Measurements from ENCODE around the gene PARP6.
A peak's percentile ranks its signal among the peaks of the same experiment; 100 is the strongest.
"Not testable (repeated sequence)": the region's sequence is repeated elsewhere in the genome, so short reads cannot be mapped to it uniquely, and the experiment has no call there.

PARP6 gene

DNA sequence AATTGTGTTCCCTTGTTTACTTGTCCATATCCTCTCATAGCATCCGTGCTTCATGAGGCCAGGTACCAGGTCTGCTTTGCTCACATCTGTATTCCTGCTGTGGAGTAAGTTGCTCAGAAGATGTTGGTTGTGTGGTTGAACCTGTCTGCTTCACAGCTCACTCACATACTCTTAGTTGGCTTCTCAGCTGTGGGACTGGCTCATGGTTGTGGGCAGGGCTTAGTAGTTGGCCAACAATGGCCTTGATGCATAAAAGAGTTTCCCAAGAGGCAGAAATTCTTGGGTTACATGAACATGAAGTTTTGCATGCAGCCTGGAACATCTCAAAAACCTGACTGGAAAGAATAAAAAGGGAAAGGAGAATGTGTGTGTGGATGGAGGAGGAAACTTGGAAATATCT is 30.6 kb upstream of the PARP6 start:
- Mint-ChIP-seq H3K27me3 (no peaks in the 10 kb centered on the region), H3K4me3 (no peak overlapping the region), H3K9me3 (no peaks in the 10 kb centered on the region), H3K36me3 (no peaks in the 10 kb centered on the region), H3K4me1 (peaks cover 6% of the 10 kb centered on the region), H3K27ac (no peak overlapping the region)
- DNase-seq = no peak
- CTCF ChIA-PET = interaction anchor here (0.6 kb wide), 1 partner anchor 78 kb away, joined by 3 read pairs; no protein-coding TSS in a partner anchor

DNA sequence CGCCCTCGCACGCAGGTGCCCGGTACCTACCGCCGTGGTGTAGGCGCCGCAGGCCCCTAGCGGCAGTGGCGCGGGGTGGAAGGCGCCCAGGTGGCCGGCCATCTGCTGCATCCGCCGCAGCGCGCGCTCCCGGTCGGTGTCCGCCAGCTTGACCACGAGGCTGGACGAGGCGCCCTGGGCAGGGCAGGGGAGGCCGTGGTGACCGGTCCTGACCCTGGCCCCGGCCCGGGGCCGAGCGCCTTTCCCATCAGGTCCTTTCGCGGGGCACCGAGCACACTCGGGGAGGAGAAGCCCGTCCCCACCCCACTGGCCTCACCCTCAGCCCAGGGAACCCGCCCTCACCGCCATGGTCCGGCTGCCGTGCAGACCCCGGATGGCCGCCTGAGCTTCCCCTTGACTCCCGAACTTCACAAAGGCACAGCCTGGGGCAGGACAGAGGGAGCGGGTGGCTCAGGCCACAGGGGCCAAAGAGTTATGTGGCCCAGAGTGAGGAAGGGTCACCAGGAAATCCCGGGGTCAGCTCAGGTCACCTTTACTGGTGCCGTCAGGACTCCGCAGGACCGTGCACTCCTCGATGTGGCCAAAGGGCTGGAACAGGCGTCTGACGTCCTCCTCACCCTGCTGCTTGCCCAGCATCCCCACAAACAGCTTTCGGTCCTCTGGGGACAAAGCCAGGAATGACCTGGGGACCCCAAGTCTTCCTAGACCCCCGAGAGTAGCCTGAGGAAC is 17.4 kb upstream of the PARP6 start:
- Mint-ChIP-seq H3K4me1 (no peaks in the 10 kb centered on the region), H3K27ac (no peak overlapping the region), H3K36me3 (no peaks in the 10 kb centered on the region), H3K27me3 (peaks cover 9% of the 10 kb centered on the region), H3K9me3 (no peaks in the 10 kb centered on the region), H3K4me3 (no peak overlapping the region)
- CTCF ChIA-PET = no interaction called here
- no peak for DNase-seq

DNA sequence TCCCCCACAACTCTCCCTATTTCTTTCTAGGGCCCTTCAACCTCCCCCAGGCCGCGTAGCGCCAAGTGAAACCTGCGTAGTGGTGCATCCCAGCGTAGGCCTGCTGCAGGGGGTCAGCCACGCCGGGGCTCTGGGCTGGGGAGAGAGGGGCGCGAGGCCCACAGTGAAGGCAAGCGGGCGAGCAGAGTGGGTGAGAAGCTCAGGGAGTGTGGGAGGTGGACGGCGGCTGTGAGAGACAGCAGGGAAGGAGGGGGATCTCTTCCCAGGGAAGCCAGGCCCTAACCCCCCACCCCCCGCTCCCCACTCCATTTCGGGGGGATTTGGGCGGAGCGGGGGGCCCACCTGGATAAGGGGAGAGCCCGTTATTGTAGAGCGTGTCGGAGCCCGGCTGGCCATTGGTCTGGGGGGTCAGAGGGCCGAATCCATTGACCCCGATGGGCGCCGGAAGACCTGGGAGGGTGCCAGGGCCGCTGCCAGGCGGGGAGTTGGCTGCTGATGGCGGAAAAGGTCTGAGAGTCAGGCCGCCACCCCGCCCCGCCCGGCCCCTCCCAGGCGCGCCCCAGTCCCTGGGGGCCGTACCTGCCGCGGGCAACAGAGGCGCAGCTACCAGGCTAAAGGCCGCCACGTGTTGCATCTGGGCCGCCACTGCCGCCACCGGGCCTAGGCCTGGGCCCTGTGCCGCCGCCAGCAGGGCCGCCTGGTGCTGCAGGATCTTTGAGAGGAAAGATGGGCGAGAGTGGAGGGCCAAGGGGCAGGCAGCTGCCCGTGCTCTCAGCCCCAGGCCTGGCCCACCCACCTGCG is 16.6 kb upstream of the PARP6 start:
- Mint-ChIP-seq H3K9me3 (no peaks in the 10 kb centered on the region), H3K27me3 (peaks cover 9% of the 10 kb centered on the region), H3K27ac (no peak overlapping the region), H3K4me3 (no peak overlapping the region), H3K36me3 (no peaks in the 10 kb centered on the region), H3K4me1 (no peaks in the 10 kb centered on the region)
- DNase-seq = no peak
- CTCF ChIA-PET = no interaction called here

DNA sequence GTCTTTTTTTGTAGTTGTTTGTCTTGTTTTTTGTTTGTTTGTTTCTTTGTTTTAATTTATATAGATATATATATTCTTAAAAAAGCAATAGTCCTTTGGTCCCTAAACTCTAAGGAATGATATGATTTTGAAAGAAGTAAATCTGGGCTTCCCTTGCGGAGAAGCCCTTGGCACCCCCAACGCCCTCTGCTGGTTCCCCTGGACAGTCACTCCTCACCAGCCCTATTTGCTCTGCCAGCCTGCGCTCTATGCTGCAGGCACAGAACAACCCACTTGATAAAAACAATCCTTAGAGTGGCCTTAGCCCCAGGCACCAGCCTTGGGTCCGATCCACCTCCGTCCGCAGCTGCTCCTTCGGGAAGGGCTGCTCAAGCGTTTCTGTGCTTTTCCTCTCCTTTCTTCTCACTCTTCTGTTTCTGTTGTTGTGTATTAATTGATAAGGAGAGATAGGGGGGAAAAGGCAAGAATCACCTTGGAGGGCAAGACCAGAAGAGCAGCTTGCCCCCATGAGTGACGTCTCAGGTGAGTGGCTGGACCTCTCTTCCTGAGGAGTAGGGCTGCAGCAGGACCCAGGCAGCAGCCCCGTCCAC is 13.7 kb upstream of the PARP6 start:
- Mint-ChIP-seq H3K36me3 (no peaks in the 10 kb centered on the region), H3K4me3 (no peak overlapping the region), H3K9me3 (no peaks in the 10 kb centered on the region), H3K4me1 (no peaks in the 10 kb centered on the region), H3K27ac (no peak overlapping the region), H3K27me3 (peaks cover 2% of the 10 kb centered on the region)
- CTCF ChIA-PET = interaction anchor here (0.9 to 3.2 kb wide), 7 partner anchors 12 to 108 kb away, joined by 3 to 16 read pairs (median 4); partner anchors contain the start of gene GRAMD2A
- DNase-seq = peak; percentile 61

DNA sequence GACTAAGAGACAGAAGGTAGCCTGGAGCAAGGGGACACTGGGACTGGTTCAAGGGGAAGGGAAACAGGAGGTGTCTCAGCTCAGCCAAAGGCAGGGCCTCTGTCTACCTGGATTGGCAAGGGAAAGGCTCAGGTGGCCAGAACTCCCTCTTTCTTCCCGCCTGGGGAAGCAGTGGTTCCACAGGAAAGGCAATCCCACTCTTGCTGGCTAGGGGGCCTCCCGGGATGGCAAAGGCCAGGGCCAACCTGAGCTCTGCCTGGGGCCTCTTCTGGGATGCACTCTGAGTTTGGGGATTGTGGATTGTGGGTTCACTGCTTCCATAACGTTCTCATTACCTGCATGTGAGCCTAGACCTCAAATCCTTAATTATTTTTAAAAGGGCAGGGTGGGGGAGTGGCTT is 13.0 kb upstream of the PARP6 start:
- H3K4me3 Mint-ChIP-seq = no peak overlapping the region
- no peaks in the 10 kb centered on the region for H3K36me3 Mint-ChIP-seq
- H3K27ac Mint-ChIP-seq = no peak overlapping the region
- no peak for DNase-seq
- H3K4me1 Mint-ChIP-seq = no peaks in the 10 kb centered on the region
- no peaks in the 10 kb centered on the region for H3K9me3 Mint-ChIP-seq
- H3K27me3 Mint-ChIP-seq = peaks cover 4% of the 10 kb centered on the region
- CTCF ChIA-PET = interaction anchor here (0.7 to 3.2 kb wide), 7 partner anchors 11 to 326 kb away, joined by 3 to 16 read pairs (median 3); no protein-coding TSS in a partner anchor

DNA sequence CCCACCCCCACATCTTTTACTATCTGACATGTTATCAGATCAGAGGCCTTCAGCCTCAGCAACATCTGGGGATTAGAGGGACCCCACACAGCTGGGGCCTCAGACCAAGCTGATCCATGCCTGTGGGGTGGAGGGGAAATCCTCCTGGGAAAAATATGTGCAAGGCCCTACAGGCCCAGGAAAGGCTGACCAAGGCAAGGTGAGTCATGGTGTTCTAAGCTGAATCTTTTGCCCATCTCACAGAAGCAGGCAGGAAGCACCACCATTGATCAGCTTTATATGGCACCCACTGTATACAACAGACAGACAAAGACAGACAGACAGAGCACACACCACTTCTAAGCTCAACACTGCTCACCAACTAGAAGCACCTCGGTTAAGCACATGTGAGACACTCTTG is 12.4 kb upstream of the PARP6 start:
- Mint-ChIP-seq H3K9me3 (no peaks in the 10 kb centered on the region), H3K36me3 (no peaks in the 10 kb centered on the region), H3K27me3 (peaks cover 11% of the 10 kb centered on the region), H3K4me1 (no peaks in the 10 kb centered on the region), H3K4me3 (no peak overlapping the region), H3K27ac (no peak overlapping the region)
- no peak for DNase-seq
- CTCF ChIA-PET = interaction anchor here (0.6 to 3.2 kb wide), 7 partner anchors 11 to 327 kb away, joined by 3 to 16 read pairs (median 3); no protein-coding TSS in a partner anchor

DNA sequence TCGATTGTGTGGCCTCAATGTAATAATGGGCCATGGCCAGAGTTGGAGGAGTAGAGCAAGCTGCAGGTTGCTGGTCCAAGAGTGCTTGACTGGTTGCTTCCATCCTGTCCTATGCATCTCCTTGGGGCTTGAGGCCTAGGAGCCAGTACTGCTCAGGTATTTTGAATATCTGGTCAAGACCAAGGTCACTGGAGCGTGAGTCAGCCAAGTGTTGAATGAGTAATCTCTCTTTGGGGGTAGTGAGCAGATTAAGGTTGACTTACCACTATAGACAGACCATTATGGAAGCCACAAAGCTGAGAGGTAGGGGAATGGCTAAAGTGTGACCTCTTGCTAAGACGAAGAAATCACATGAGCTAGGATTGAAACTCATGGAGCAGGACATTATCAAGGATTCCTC is 9.4 kb upstream of the PARP6 start:
- no peaks in the 10 kb centered on the region for H3K36me3 Mint-ChIP-seq
- H3K4me3 Mint-ChIP-seq = no peak overlapping the region
- H3K27me3 Mint-ChIP-seq = peaks cover 11% of the 10 kb centered on the region
- H3K9me3 Mint-ChIP-seq = no peaks in the 10 kb centered on the region
- CTCF ChIA-PET = interaction anchor here (0.7 kb wide), 1 partner anchor 9 kb away, joined by 3 read pairs; no protein-coding TSS in a partner anchor
- no peaks in the 10 kb centered on the region for H3K4me1 Mint-ChIP-seq
- DNase-seq = no peak
- no peak overlapping the region for H3K27ac Mint-ChIP-seq

DNA sequence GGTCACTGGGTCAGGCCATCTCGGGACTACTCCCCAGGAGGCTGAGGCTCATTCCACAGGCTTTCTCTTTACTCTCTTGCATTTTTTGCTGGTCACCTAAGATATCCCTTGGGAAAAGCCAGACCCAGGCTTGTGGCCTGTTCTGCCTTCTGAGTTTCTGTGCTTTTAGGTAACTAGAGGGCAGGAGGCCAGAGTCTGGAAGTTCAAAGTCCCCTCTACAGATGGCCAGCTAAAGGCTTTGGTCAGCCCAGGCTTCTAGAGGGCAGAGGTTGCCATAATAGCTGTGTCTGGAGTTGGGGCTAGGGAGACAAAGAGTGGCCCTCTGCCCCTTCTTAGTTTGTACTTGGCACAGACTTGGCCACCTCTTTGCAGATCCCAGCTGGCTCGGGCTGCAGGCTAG is 8.4 kb upstream of the PARP6 start:
- CTCF ChIA-PET = interaction anchor here (0.8 kb wide), 1 partner anchor 81 kb away, joined by 3 read pairs; no protein-coding TSS in a partner anchor
- no peak for DNase-seq
- no peaks in the 10 kb centered on the region for H3K4me1 Mint-ChIP-seq
- H3K4me3 Mint-ChIP-seq = no peak overlapping the region
- no peak overlapping the region for H3K27ac Mint-ChIP-seq
- peaks cover 11% of the 10 kb centered on the region for H3K27me3 Mint-ChIP-seq
- no peaks in the 10 kb centered on the region for H3K36me3 Mint-ChIP-seq
- no peaks in the 10 kb centered on the region for H3K9me3 Mint-ChIP-seq

DNA sequence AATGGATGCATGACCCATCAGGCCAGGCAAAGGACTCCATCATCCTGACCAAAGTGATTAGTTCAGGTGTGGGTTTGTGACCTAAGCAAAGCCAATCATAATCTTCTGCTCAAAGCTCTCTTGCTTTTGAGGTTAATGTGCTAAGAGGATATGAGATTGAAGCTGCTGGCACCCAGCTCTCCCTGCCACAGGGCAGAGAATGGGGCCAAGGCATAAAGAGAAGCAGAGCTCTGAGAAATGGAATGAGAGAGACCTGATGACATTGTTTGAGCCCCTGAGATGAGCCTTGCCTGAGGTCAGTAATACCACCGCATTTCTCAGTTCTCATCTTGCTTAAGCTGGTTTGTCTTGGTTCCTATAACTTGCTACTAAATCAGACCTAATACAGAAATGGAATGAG is 6.4 kb upstream of the PARP6 start:
- no peak overlapping the region for H3K27ac Mint-ChIP-seq
- no peak overlapping the region for H3K4me3 Mint-ChIP-seq
- no peak for DNase-seq
- H3K9me3 Mint-ChIP-seq = no peaks in the 10 kb centered on the region
- CTCF ChIA-PET = no interaction called here
- H3K4me1 Mint-ChIP-seq = peaks cover 5% of the 10 kb centered on the region
- H3K36me3 Mint-ChIP-seq = no peaks in the 10 kb centered on the region
- H3K27me3 Mint-ChIP-seq = peaks cover 11% of the 10 kb centered on the region

DNA sequence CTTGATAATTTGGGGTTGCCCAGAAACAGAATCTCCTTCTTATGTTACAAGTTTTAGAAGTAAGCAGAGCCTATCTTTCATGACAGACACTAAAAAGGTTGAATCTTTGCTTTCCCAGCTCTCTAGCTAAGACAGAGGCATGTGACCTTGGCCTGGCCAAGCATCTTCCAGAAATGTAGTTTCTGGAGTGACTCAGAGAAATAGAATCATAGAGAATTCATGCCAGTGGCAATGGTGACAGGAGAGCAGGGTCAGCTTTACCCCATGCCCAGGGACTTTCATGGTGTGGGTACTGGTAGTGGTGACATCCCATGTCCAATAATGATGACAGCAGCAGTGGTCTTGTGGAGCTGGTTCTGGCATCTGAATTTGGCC is 4.0 kb upstream of the PARP6 start:
- DNase-seq = no peak
- Mint-ChIP-seq H3K36me3 (no peaks in the 10 kb centered on the region), H3K9me3 (no peaks in the 10 kb centered on the region), H3K4me3 (no peak overlapping the region), H3K4me1 (peaks cover 23% of the 10 kb centered on the region), H3K27me3 (peaks cover 11% of the 10 kb centered on the region), H3K27ac (no peak overlapping the region)
- CTCF ChIA-PET = interaction anchor here (1.0 kb wide), 1 partner anchor 50 kb away, joined by 3 read pairs; no protein-coding TSS in a partner anchor

DNA sequence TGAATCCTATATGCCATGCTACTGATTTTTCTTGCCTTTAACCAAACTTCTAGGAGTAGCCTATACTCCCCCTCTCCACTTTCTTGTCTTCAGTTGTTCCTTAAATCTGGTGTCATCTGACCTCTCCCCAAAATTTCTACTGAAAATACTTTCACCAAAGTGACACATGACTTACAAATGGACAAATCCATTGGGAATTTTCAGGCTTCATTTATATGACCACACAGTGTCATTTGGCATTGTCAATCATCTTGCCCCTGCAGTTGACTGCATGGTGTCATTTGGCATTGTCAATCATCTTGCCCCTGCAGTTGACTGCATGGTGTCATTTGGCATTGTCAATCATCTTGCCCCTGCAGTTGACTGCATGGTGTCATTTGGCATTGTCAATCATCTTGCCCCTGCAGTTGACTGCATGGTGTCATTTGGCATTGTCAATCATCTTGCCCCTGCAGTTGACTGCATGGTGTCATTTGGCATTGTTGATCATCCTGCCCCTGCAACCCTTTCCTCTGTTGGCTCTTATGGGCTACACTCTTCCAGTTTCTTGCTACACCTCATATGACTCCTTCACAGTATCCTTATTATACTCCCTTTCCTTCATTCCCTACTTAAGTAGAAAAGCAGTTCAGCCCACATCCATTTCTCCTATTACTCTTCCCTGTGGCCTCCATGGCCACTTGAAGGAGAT is 3.4 kb upstream of the PARP6 start:
- not testable (repeated sequence) for H3K36me3 Mint-ChIP-seq, H3K9me3 Mint-ChIP-seq, H3K27ac Mint-ChIP-seq, DNase-seq, H3K4me3 Mint-ChIP-seq
- Mint-ChIP-seq H3K27me3 (peaks cover 10% of the 10 kb centered on the region), H3K4me1 (peaks cover 29% of the 10 kb centered on the region)
- CTCF ChIA-PET = interaction anchor here (1.0 kb wide), 1 partner anchor 49 kb away, joined by 3 read pairs; no protein-coding TSS in a partner anchor

DNA sequence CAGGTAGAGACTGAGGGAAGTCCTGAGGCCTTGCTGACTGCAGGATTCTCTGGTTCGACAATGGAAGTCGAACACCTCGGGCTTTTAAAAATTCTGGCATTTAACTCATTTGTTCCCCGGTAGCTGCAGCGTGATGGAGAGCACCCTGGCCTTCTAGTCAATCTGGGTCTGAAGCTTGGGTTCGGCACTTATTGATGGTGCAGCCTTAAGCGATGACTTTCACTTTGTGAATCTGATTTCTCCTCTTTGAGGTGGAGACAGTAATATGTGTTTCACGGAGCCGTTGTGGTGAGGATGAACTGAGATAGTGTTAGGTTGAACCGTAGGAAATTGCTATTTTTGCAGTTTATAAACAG is 621 bp upstream of the PARP6 start:
- H3K27ac Mint-ChIP-seq = peak overlapping the region; percentile 84
- peaks cover 41% of the 10 kb centered on the region for H3K4me1 Mint-ChIP-seq
- CTCF ChIA-PET = interaction anchor here (0.6 to 2.6 kb wide), 8 partner anchors 9 to 399 kb away, joined by 3 to 16 read pairs (median 3); partner anchors contain the start of gene HEXA
- no peaks in the 10 kb centered on the region for H3K27me3 Mint-ChIP-seq
- H3K9me3 Mint-ChIP-seq = no peaks in the 10 kb centered on the region
- H3K4me3 Mint-ChIP-seq = peak overlapping the region; percentile 79
- H3K36me3 Mint-ChIP-seq = peaks cover 17% of the 10 kb centered on the region
- DNase-seq = no peak

DNA sequence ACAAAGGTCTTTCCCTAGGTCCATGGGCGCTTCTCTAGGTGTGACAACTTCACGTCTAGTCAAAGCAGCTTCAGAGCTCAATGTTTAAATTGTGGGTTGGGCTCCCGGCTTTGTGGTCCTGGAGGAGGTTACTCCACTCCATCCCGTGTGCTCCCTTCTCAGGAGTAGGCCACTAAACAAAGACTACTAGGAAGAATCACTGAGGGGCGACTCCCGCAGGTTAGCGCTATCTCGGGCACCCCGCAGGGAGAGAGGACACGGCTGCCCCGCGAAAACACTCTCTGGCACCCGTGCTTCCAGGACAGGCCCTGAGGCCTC is 500 bp downstream of the PARP6 start:
- H3K36me3 Mint-ChIP-seq = peaks cover 23% of the 10 kb centered on the region
- no peak for DNase-seq
- no peaks in the 10 kb centered on the region for H3K9me3 Mint-ChIP-seq
- peak overlapping the region; percentile 86 for H3K27ac Mint-ChIP-seq
- no peaks in the 10 kb centered on the region for H3K27me3 Mint-ChIP-seq
- H3K4me3 Mint-ChIP-seq = peak overlapping the region; percentile 88
- CTCF ChIA-PET = no interaction called here
- H3K4me1 Mint-ChIP-seq = peaks cover 41% of the 10 kb centered on the region

DNA sequence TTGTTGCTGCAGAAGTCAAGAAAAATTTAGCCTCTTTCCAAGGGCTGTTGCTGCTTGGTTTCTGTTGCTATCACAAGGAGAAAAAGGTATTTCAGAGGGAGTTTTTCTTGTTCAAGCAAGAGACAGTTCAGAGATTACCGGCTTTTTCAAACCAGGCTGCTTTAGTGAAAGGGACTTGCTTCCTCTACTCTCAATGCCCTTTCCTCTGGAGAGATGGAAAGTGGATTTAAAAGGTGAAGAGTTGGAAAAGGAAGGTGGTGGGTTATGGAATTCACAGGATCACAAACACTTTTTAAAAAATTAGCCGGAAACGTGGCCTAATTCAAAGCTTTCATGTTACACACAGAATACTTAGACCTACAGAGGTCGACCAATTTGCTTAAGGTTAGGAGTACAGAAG is 1.1 kb downstream of the PARP6 start:
- Mint-ChIP-seq H3K4me1 (peaks cover 41% of the 10 kb centered on the region), H3K4me3 (peak overlapping the region; percentile 88), H3K9me3 (no peaks in the 10 kb centered on the region), H3K36me3 (peaks cover 26% of the 10 kb centered on the region), H3K27me3 (no peaks in the 10 kb centered on the region), H3K27ac (no peak overlapping the region)
- DNase-seq = no peak
- CTCF ChIA-PET = interaction anchor here (1.3 kb wide), 1 partner anchor 72 kb away, joined by 5 read pairs; no protein-coding TSS in a partner anchor

All from activated naive CD4-positive, alpha-beta T cell treated with anti-CD3 and anti-CD28 coated beads, Interleukin-2, amount 10 ng/mL, durations not matched to agents 7 days and 5 days (primary cell).